K562 (cell line): ENCODE measurements around the gene SLC38A2. TPM values are rescaled to one million over a fixed set of nuclear protein-coding genes. Genes with fewer than 3 reads are reported as not detected.

Experiments
- CBX3 ChIP-seq, 2 experiments: IDR thresholded peaks; 1 replicate in 1 of 2; 2 replicates in 1 of 2; pipeline ENCODE4 v1.6.1; 2012; ENCODE audit warnings: inconsistent platforms in 2 of 2, low read length in 2 of 2, borderline replicate concordance in 1 of 2, control low read depth in 1 of 2
- ETV1 ChIP-seq: fragments of 450-650 bp; conservative IDR thresholded peaks from 2 replicates; pipeline ENCODE4 v1.6.1; 2016; ENCODE audit warnings: missing genetic modification characterization, control low read depth, low read depth, missing compliant biosample characterization
- EZH2 ChIP-seq: IDR thresholded peaks from 2 replicates; pipeline ENCODE4 v1.6.1; 2012; ENCODE audit warnings: low read depth, mild to moderate bottlenecking, inconsistent platforms, low read length, borderline replicate concordance
- FOSL1 ChIP-seq: fragments of 200-800 bp; sonication (Bioruptor generic); conservative IDR thresholded peaks from 2 replicates; pipeline ENCODE4 v1.6.1; 2016; ENCODE audit warnings: missing genetic modification characterization, missing compliant biosample characterization
- HBP1 ChIP-seq: fragments of 450-650 bp; formaldehyde crosslinking; IDR thresholded peaks from 2 replicates; pipeline ENCODE4 v1.4.0; 2022; ENCODE audit warnings: missing genetic modification characterization
- HNRNPL ChIP-seq: fragments of 200-400 bp; formaldehyde crosslinking; IDR thresholded peaks from 2 replicates; pipeline ENCODE4 v1.6.1; 2017; ENCODE audit warnings: low read depth, mild to moderate bottlenecking, low read length
- KLF6 ChIP-seq: fragments of 250-450 bp; sonication (Bioruptor Pico); IDR thresholded peaks from 2 replicates; pipeline ENCODE4 v1.4.0; 2020; ENCODE audit warnings: mild to moderate bottlenecking, moderate library complexity, borderline replicate concordance
- NFIX ChIP-seq: fragments of 250-450 bp; sonication (Bioruptor Pico); IDR thresholded peaks from 2 replicates; pipeline ENCODE4 v1.4.0; 2020; ENCODE audit warnings: low read depth, mild to moderate bottlenecking, moderate library complexity
- PRMT5 ChIP-seq: sonication (generic); formaldehyde crosslinking; IDR thresholded peaks from 2 replicates; pipeline ENCODE4 v1.5.0; 2020; ENCODE audit warnings: missing genetic modification reagents
- SOX6 ChIP-seq: fragments of 450-650 bp; IDR thresholded peaks from 2 replicates; pipeline ENCODE4 v1.6.1; 2014; ENCODE audit warnings: mild to moderate bottlenecking
- SREBF1 ChIP-seq: fragments of 150-350 bp; IDR thresholded peaks from 2 replicates; pipeline ENCODE4 v1.6.1; 2014; ENCODE audit warnings: antibody characterized with exemption, low read depth, low read length, borderline replicate concordance
- STAG1 ChIP-seq: sonication (generic); formaldehyde crosslinking; IDR thresholded peaks from 2 replicates; pipeline ENCODE4 v1.5.0; 2020; ENCODE audit warnings: missing genetic modification reagents, borderline replicate concordance
- TCFL5 ChIP-seq: fragments of 250-450 bp; sonication (Bioruptor Pico); conservative IDR thresholded peaks from 2 replicates; pipeline ENCODE4 v1.6.1; 2021; ENCODE audit warnings: mild to moderate bottlenecking, moderate library complexity, matching md5 sums
- THAP12 ChIP-seq: fragments of 250-450 bp; sonication (Bioruptor Pico); IDR thresholded peaks from 2 replicates; pipeline ENCODE4 v1.9.0; 2021; ENCODE audit warnings: mild to moderate bottlenecking, inconsistent platforms
- YY1 ChIP-seq, 3 experiments: IDR thresholded peaks; 2 replicates each; pipeline ENCODE4 v1.6.1; 2011; ENCODE audit warnings: low read length in 2 of 3, mild to moderate bottlenecking in 2 of 3, moderate library complexity in 2 of 3, borderline replicate concordance in 1 of 3, control low read depth in 1 of 3, low read depth in 1 of 3; ENCODE audit not compliant: insufficient read depth in 3 of 3, insufficient replicate concordance in 2 of 3, control insufficient read depth in 1 of 3, insufficient read length in 1 of 3; ENCODE audit errors: extremely low read depth in 1 of 3
- ZBTB33 ChIP-seq: sonication (generic); formaldehyde crosslinking; IDR thresholded peaks from 2 replicates; pipeline ENCODE4 v1.8.1; 2023; ENCODE audit warnings: mild to moderate bottlenecking, missing genetic modification reagents
- ZBTB8A ChIP-seq: fragments of 450-650 bp; IDR thresholded peaks from 2 replicates; pipeline ENCODE4 v1.6.1; 2018; ENCODE audit warnings: mild to moderate bottlenecking, moderate library complexity; ENCODE audit not compliant: partially characterized antibody
- ZC3H4 ChIP-seq: sonication (generic); formaldehyde crosslinking; IDR thresholded peaks from 2 replicates; pipeline ENCODE4 v1.9.0; 2021; ENCODE audit warnings: missing genetic modification reagents, borderline replicate concordance
- ZNF140 ChIP-seq: fragments of 250-450 bp; sonication (Bioruptor Pico); IDR thresholded peaks from 2 replicates; pipeline ENCODE4 v1.8.0; 2021; ENCODE audit warnings: moderate library complexity, mild to moderate bottlenecking, inconsistent platforms
- ZNF395 ChIP-seq: fragments of 200-800 bp; sonication (Bioruptor generic); IDR thresholded peaks from 2 replicates; pipeline ENCODE4 v1.6.1; 2017; ENCODE audit warnings: missing genetic modification characterization, missing compliant biosample characterization
- polyA plus RNA-seq, 8 experiments: library from polyadenylated mRNA; depleted of rRNA in 4 of 8; stranded (reverse) in 5 of 8; unstranded in 3 of 8; fragments of >200 nt; fragmentation: Nextera tagmentation in 2 of 8; fragmentation: Illumina TruSeq in 1 of 8; extraction: Ambion mirVana in 2 of 8; extraction: Trizol in 1 of 8; gene quantifications; 2 replicates each; pipeline versions ENCODE4 v1.2.1 to v1.2.3, GENCODE V29; 2011 to 2014; ENCODE audit warnings: inconsistent platforms in 1 of 8, missing spikeins in 1 of 8
- total RNA-seq, 7 experiments: library from RNA; depleted of rRNA in 6 of 7; stranded (reverse); fragments of >200 nt in 6 of 7; fragmentation: Illumina TruSeq in 2 of 7; extraction: Trizol in 2 of 7; gene quantifications; 2 replicates each; pipeline versions ENCODE4 v1.2.1 to v1.2.3, GENCODE V29; 2011 to 2021; ENCODE audit warnings: low replicate concordance in 1 of 7

SLC38A2 gene
- total and polyA plus RNA-seq, 9 of the 15 experiments (the other 6 are each of a cell fraction or from before 2014, with no cell fraction given) = 98.7 to 292 (median 143) TPM

GRCh38 chr12:46382964-46383653 lies 10.5 kb upstream of the SLC38A2 start (continued):
- peak; percentile 84 for TF ChIP-seq THAP12 (CRISPR knock-in tag)
- TF ChIP-seq ZBTB8A = no peak
- TF ChIP-seq NFIX (CRISPR knock-in tag) = no peak
- no peak for TF ChIP-seq SREBF1
- peak; percentile 60 for TF ChIP-seq ETV1 (tag)
- TF ChIP-seq PRMT5 (CRISPR knock-in tag) = no peak
- peak; percentile 53; the same call in 1 of the 2 replicates for TF ChIP-seq SOX6
- TF ChIP-seq ZBTB33 (CRISPR knock-in tag) = no peak
- no peak for TF ChIP-seq KLF6 (CRISPR knock-in tag)
- peak in 2 of 3 experiments; percentile 42 to 70 for TF ChIP-seq YY1 (IDR thresholded peaks at IDR 0.05; ENCODE audit: borderline replicate concordance in 1 of 3, control insufficient read depth in 1 of 3, extremely low read depth in 1 of 3, insufficient read depth in 3 of 3, insufficient read length in 1 of 3, insufficient replicate concordance in 2 of 3, low read depth in 1 of 3, low read length in 2 of 3)
- no peak for TF ChIP-seq EZH2
- TF ChIP-seq TCFL5 (CRISPR knock-in tag) = no peak
- no peak for TF ChIP-seq HBP1 (CRISPR knock-in tag)
- TF ChIP-seq STAG1 (CRISPR knock-in tag) = no peak
- peak; percentile 97 for TF ChIP-seq FOSL1
- TF ChIP-seq CBX3 (IDR thresholded peaks at IDR 0.05; ENCODE audit: borderline replicate concordance in 1 of 2, low read length in 2 of 2) = 0 out of 3 replicates have a peak, but pooled peaks of 1 of the 2 experiments have one; percentile 4
- peak; percentile 75; the same call in 1 of the 2 replicates for TF ChIP-seq HNRNPL
- TF ChIP-seq ZNF140 (CRISPR knock-in tag) = no peak
- TF ChIP-seq ZNF395 = peak; percentile 89
- TF ChIP-seq ZC3H4 (CRISPR knock-in tag) = no peak
